Fibroblast of the aortic adventitia (primary cell): ENCODE data around the gene GLS. TPM values are rescaled to one million over a fixed set of nuclear protein-coding genes. Genes with fewer than 3 reads are reported as not detected.
"Not testable (repeated sequence)": the region's sequence is repeated elsewhere in the genome, so short reads cannot be mapped to it uniquely, and the experiment has no call there.

Experiments used
- DNase-seq: peaks from one replicate; pipeline ENCODE4 v3.0.0-alpha.2; 2010; ENCODE audit warnings: low read depth
- H3K4me3 ChIP-seq: 2 replicates; pipeline ENCODE4 v1.5.1; 2011; ENCODE audit warnings: low read depth, mild to moderate bottlenecking, control low read depth, low read length, moderate library complexity
- total RNA-seq: library from RNA; depleted of rRNA; stranded (reverse); fragments of >200 nt; gene quantifications from 2 replicates; pipeline ENCODE4 v1.2.3, GENCODE V29; 2012; ENCODE audit warnings: low replicate concordance
- TF ChIP-seq, protein P1 (sequence below): IDR thresholded peaks from 2 replicates; pipeline ENCODE4 v1.5.1; 2011; ENCODE audit warnings: mild to moderate bottlenecking, low read length, control low read depth, inconsistent platforms; ENCODE audit not compliant: insufficient read depth

GLS gene
- total RNA-seq, 1 donor: 116 TPM

GRCh38 chr2:190864375-190864774, 16.2 kb upstream of the GLS start:
- TF ChIP-seq, protein P1, sequence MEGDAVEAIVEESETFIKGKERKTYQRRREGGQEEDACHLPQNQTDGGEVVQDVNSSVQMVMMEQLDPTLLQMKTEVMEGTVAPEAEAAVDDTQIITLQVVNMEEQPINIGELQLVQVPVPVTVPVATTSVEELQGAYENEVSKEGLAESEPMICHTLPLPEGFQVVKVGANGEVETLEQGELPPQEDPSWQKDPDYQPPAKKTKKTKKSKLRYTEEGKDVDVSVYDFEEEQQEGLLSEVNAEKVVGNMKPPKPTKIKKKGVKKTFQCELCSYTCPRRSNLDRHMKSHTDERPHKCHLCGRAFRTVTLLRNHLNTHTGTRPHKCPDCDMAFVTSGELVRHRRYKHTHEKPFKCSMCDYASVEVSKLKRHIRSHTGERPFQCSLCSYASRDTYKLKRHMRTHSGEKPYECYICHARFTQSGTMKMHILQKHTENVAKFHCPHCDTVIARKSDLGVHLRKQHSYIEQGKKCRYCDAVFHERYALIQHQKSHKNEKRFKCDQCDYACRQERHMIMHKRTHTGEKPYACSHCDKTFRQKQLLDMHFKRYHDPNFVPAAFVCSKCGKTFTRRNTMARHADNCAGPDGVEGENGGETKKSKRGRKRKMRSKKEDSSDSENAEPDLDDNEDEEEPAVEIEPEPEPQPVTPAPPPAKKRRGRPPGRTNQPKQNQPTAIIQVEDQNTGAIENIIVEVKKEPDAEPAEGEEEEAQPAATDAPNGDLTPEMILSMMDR: no peak
- DNase-seq: peak; percentile 65
- H3K4me3 ChIP-seq: no peak overlapping the region

DNA sequence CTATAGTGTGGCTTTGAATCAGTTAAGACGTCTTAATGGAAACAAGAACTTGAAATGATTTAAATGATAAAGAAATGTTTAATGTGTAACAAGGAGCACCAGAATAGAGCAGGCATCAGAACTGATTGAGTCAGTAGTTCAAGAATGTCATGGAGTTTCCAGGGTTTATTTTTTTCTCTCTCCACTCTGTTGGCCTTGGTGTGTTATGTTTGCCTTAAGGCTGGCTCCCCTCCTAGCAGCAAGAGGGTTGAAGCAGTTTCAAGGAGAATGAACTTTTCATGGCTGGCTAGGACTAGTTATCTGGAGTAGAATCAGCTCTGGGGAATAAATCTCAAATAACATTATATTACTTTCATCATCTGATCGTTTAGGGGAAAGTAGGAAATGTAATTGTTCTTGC, 13.4 kb upstream of the GLS start:
- TF ChIP-seq, protein P1: no peak
- DNase-seq: peak; percentile 92
- no peak overlapping the region for H3K4me3 ChIP-seq

- DNase-seq: no peak
- H3K4me3 ChIP-seq: no peak overlapping the region
- TF ChIP-seq, protein P1: no peak
Observed at GRCh38 chr2:190867832-190868231, 12.8 kb upstream of the GLS start.

DNA sequence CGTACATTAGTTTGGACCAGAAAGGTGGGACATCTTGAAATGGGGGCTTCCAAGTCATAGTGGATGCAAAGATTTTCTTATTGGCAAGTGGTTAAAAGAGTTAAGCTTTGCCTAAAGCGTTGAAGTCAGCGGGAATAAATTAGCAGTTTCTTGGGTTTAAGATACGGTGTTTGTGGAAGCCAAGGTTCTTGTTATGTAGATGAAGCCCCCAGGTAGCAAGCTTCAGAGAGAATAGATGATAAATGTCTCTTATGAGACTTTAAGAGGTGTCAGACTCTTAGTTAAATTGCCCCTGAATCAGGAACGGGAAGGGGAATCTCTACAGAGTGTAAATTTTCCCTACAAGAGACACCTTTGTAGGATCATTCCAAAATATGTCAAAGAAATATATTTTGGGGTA, 10.9 kb upstream of the GLS start:
- H3K4me3 ChIP-seq: no peak overlapping the region
- TF ChIP-seq, protein P1: no peak
- DNase-seq: no peak

DNA sequence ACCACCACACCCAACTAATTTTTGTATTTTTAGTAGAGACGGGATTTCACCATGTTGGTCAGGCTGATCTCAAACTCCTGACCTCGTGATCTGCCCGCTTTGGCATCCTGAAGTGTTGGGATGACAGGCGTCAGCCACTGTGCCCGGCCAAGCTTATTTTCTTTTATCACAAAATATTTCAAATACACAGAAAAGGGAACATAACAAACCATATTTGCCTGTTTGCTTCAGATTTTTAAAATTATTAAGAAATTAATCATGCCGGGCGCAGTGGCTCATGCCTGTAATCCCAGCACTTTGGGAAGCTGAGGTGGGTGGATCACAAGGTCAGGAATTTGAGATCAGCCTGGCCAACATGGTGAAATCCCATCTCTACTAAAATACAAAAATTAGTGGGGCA, 7.2 kb upstream of the GLS start:
- not testable (repeated sequence) for H3K4me3 ChIP-seq, DNase-seq

- TF ChIP-seq, protein P1: no peak
- no peak overlapping the region for H3K4me3 ChIP-seq
- no peak for DNase-seq
Observed at GRCh38 chr2:190875891-190876290, 4.7 kb upstream of the GLS start.

- TF ChIP-seq, protein P1: no peak
- no peak overlapping the region for H3K4me3 ChIP-seq
- DNase-seq: peak; percentile 37
Observed at GRCh38 chr2:190876631-190877030, 4.0 kb upstream of the GLS start.
